Measurements from ENCODE around the gene PLCL2.

- TF ChIP-seq CTCF (IDR thresholded peaks at IDR 0.05 in 2 of 3, conservative IDR thresholded peaks at IDR 0.05 in 1 of 3; ENCODE audit: control insufficient read depth in 2 of 3, extremely low read depth in 1 of 3, insufficient read depth in 1 of 3, low read depth in 3 of 3, low read length in 3 of 3) (no peak), POLR2AphosphoS5 (IDR thresholded peaks at IDR 0.05; ENCODE audit: low read length) (no peak), MAX (IDR thresholded peaks at IDR 0.05; ENCODE audit: low read depth, low read length) (no peak), MXI1 (IDR thresholded peaks at IDR 0.05; ENCODE audit: low read depth, low read length) (no peak), YY1 (IDR thresholded peaks at IDR 0.05; ENCODE audit: low read depth, low read length) (no peak), SREBF2 (IDR thresholded peaks at IDR 0.05; ENCODE audit: low read length) (no peak), EP300 (IDR thresholded peaks at IDR 0.05; ENCODE audit: borderline replicate concordance in 1 of 2, control insufficient read depth in 1 of 2, low read depth in 2 of 2, low read length in 2 of 2) (no peak), NFIC (IDR thresholded peaks at IDR 0.05; ENCODE audit: low read depth, low read length) (no peak)
- TF ChIP-seq, protein P1, sequence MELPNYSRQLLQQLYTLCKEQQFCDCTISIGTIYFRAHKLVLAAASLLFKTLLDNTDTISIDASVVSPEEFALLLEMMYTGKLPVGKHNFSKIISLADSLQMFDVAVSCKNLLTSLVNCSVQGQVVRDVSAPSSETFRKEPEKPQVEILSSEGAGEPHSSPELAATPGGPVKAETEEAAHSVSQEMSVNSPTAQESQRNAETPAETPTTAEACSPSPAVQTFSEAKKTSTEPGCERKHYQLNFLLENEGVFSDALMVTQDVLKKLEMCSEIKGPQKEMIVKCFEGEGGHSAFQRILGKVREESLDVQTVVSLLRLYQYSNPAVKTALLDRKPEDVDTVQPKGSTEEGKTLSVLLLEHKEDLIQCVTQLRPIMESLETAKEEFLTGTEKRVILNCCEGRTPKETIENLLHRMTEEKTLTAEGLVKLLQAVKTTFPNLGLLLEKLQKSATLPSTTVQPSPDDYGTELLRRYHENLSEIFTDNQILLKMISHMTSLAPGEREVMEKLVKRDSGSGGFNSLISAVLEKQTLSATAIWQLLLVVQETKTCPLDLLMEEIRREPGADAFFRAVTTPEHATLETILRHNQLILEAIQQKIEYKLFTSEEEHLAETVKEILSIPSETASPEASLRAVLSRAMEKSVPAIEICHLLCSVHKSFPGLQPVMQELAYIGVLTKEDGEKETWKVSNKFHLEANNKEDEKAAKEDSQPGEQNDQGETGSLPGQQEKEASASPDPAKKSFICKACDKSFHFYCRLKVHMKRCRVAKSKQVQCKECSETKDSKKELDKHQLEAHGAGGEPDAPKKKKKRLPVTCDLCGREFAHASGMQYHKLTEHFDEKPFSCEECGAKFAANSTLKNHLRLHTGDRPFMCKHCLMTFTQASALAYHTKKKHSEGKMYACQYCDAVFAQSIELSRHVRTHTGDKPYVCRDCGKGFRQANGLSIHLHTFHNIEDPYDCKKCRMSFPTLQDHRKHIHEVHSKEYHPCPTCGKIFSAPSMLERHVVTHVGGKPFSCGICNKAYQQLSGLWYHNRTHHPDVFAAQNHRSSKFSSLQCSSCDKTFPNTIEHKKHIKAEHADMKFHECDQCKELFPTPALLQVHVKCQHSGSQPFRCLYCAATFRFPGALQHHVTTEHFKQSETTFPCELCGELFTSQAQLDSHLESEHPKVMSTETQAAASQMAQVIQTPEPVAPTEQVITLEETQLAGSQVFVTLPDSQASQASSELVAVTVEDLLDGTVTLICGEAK (IDR thresholded peaks at IDR 0.05; ENCODE audit: borderline replicate concordance), result no peak
Measured at GRCh38 chr3:16899919-16900318, 15.2 kb downstream of the PLCL2 start.

Measured in GM12878 (cell line).